Peyer's patch (tissue), 4 donors: ENCODE results near the gene SACS. TPM values are rescaled to one million over a fixed set of nuclear protein-coding genes. Genes with fewer than 3 reads are reported as not detected.
"Not testable (repeated sequence)": the region's sequence is repeated elsewhere in the genome, so short reads cannot be mapped to it uniquely, and the experiment has no call there.

ENCODE experiments used
- DNase-seq, 3 donors: peaks; one replicate each; pipeline ENCODE4 v3.0.0-alpha.2; 2017 to 2019
- H3K27ac ChIP-seq, 4 donors: fragments of 200-600 bp; sonication (generic); one replicate each; pipeline ENCODE4 v1.5.1; 2016 to 2019
- H3K27me3 ChIP-seq, 2 donors: fragments of 200-600 bp; sonication (generic); one replicate each; pipeline ENCODE4 v1.5.1; 2019
- H3K36me3 ChIP-seq, 3 donors: fragments of 200-600 bp; sonication (generic); one replicate each; pipeline ENCODE4 v1.5.1; 2016 to 2019
- H3K4me1 ChIP-seq, 4 donors: fragments of 200-600 bp; sonication (generic); one replicate each; pipeline ENCODE4 v1.5.1; 2016 to 2019
- H3K4me3 ChIP-seq, 4 donors: fragments of 200-600 bp; sonication (generic); 1 replicate in 3 of 4; 2 replicates in 1 of 4; pipeline ENCODE4 v1.5.1; 2016 to 2019; ENCODE audit warnings: mild to moderate bottlenecking in 1 of 4
- H3K9me3 ChIP-seq, 4 donors: fragments of 200-600 bp; sonication (generic); one replicate each; pipeline ENCODE4 v1.5.1; 2016 to 2019; ENCODE audit warnings: mild to moderate bottlenecking in 1 of 4
- POLR2A ChIP-seq, 2 donors: fragments of 450-650 bp; IDR thresholded peaks; one replicate each; pipeline ENCODE4 v1.5.1; 2017; ENCODE audit warnings: antibody characterized with exemption in 2 of 2, mild to moderate bottlenecking in 2 of 2, moderate library complexity in 2 of 2
- total RNA-seq, 4 donors: library from RNA; depleted of rRNA; stranded (reverse); fragments of >200 nt; gene quantifications; one replicate each; pipeline ENCODE4 v1.1.0, GENCODE V29; 2016
- TF ChIP-seq, protein P1 (sequence below), 6 experiments: fragments of 450-650 bp in 4 of 6; fragments of 200-600 bp in 2 of 6; sonication (generic) in 1 of 6; IDR thresholded peaks; one replicate each; pipeline ENCODE4 v1.5.1; 2017 to 2019; ENCODE audit warnings: antibody characterized with exemption in 6 of 6, mild to moderate bottlenecking in 3 of 6, moderate library complexity in 1 of 6

Gene SACS
- total RNA-seq, 4 donors from 2014 or later: 5.4 to 49.5 (median 5.9) TPM

DNA sequence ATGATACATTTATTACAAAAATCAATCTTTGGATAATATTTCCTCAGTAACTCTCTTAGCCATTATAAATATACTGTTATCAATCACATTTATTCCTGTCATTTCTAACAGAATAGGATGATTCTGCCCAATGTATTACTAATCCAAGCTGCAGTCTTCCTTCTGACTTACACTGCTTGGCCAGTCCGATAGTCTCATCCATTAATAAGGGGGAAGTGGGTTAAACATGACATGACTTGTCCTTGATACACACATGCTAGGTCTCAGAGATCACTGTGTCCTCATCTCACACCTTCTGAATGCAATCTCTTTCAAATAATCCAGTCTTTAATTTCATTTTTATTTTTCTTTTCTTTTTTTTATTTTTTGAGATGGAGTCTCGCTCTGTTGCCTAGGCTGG is 18.8 kb downstream of the SACS start:
- Histone ChIP-seq H3K36me3 (no peaks in the 10 kb centered on the region), H3K9me3 (no peaks in the 10 kb centered on the region), H3K27ac (no peak overlapping the region), H3K27me3 (no peaks in the 10 kb centered on the region), H3K4me1 (no peaks in the 10 kb centered on the region), H3K4me3 (no peak overlapping the region)
- DNase-seq: no peak
- TF ChIP-seq, protein P1, sequence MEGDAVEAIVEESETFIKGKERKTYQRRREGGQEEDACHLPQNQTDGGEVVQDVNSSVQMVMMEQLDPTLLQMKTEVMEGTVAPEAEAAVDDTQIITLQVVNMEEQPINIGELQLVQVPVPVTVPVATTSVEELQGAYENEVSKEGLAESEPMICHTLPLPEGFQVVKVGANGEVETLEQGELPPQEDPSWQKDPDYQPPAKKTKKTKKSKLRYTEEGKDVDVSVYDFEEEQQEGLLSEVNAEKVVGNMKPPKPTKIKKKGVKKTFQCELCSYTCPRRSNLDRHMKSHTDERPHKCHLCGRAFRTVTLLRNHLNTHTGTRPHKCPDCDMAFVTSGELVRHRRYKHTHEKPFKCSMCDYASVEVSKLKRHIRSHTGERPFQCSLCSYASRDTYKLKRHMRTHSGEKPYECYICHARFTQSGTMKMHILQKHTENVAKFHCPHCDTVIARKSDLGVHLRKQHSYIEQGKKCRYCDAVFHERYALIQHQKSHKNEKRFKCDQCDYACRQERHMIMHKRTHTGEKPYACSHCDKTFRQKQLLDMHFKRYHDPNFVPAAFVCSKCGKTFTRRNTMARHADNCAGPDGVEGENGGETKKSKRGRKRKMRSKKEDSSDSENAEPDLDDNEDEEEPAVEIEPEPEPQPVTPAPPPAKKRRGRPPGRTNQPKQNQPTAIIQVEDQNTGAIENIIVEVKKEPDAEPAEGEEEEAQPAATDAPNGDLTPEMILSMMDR (IDR thresholded peaks at IDR 0.05): no peak
- TF ChIP-seq POLR2A (IDR thresholded peaks at IDR 0.05): no peak

- H3K36me3 ChIP-seq: no peaks in the 10 kb centered on the region
- DNase-seq: no peak
- TF ChIP-seq, protein P1 (IDR thresholded peaks at IDR 0.05): no peak
- no peak for TF ChIP-seq POLR2A (IDR thresholded peaks at IDR 0.05)
- no peak overlapping the region for H3K4me3 ChIP-seq
- no peaks in the 10 kb centered on the region for H3K9me3 ChIP-seq
- H3K27me3 ChIP-seq: no peaks in the 10 kb centered on the region
- no peak overlapping the region for H3K27ac ChIP-seq
- H3K4me1 ChIP-seq: no peaks in the 10 kb centered on the region
These were observed 21.8 kb downstream of the SACS start for GRCh38 chr13:23411706-23412105.

GRCh38 chr13:23411220-23411619 is 22.3 kb downstream of the SACS start:
- Histone ChIP-seq H3K9me3 (no peaks in the 10 kb centered on the region), H3K4me1 (no peaks in the 10 kb centered on the region), H3K27me3 (no peaks in the 10 kb centered on the region), H3K27ac (no peak overlapping the region), H3K36me3 (no peaks in the 10 kb centered on the region), H3K4me3 (no peak overlapping the region)
- no peak for TF ChIP-seq POLR2A (IDR thresholded peaks at IDR 0.05)
- TF ChIP-seq, protein P1 (IDR thresholded peaks at IDR 0.05): no peak
- no peak for DNase-seq

GRCh38 chr13:23408026-23408425 is 25.5 kb downstream of the SACS start:
- H3K27me3 ChIP-seq: no peaks in the 10 kb centered on the region
- no peak for TF ChIP-seq POLR2A (IDR thresholded peaks at IDR 0.05)
- TF ChIP-seq, protein P1 (IDR thresholded peaks at IDR 0.05): no peak
- H3K36me3 ChIP-seq: no peaks in the 10 kb centered on the region
- DNase-seq: no peak
- no peaks in the 10 kb centered on the region for H3K4me1 ChIP-seq
- no peak overlapping the region for H3K27ac ChIP-seq
- no peaks in the 10 kb centered on the region for H3K9me3 ChIP-seq
- no peak overlapping the region for H3K4me3 ChIP-seq

- DNase-seq, H3K4me3 ChIP-seq: not testable (repeated sequence)
These were observed 32.3 kb downstream of the SACS start for GRCh38 chr13:23401156-23401555.

GRCh38 chr13:23399347-23399746 is 34.2 kb downstream of the SACS start:
- no peak for DNase-seq
- Histone ChIP-seq H3K4me1 (no peaks in the 10 kb centered on the region), H3K27me3 (no peaks in the 10 kb centered on the region), H3K4me3 (no peak overlapping the region), H3K9me3 (no peaks in the 10 kb centered on the region), H3K36me3 (no peaks in the 10 kb centered on the region), H3K27ac (no peak overlapping the region)
- TF ChIP-seq POLR2A (IDR thresholded peaks at IDR 0.05): no peak
- TF ChIP-seq, protein P1 (IDR thresholded peaks at IDR 0.05): no peak

More at GRCh38 chr13:23401156-23401555, 32.3 kb downstream of the SACS start:
- not testable (repeated sequence) for H3K36me3 ChIP-seq, H3K27me3 ChIP-seq, H3K27ac ChIP-seq, H3K9me3 ChIP-seq, H3K4me1 ChIP-seq
